Stimulated activated CD8-positive, alpha-beta memory T cell treated with anti-CD3 and anti-CD28 coated beads, Interleukin-15, amount 100 ng/mL, for 24 hours (primary cell): ENCODE data around the gene FGD2.

Experiments
- DNase-seq: peaks from one replicate; pipeline ENCODE4 v3.0.0-alpha.2; 2020; ENCODE audit warnings: low read depth

Gene FGD2

GRCh38 chr6:37018198-37019064 lies 13.0 kb downstream of the FGD2 start:
- DNase-seq, result peak; percentile 47

GRCh38 chr6:37019065-37019450 lies 13.6 kb downstream of the FGD2 start:
- DNase-seq, result no peak

GRCh38 chr6:37020381-37020780 lies 14.9 kb downstream of the FGD2 start:
- DNase-seq, result no peak

- DNase-seq, result no peak
Observed at GRCh38 chr6:37020812-37021211, 15.4 kb downstream of the FGD2 start.

GRCh38 chr6:37021356-37022129 lies 16.1 kb downstream of the FGD2 start:
- no peak for DNase-seq

GRCh38 chr6:37022135-37022863 lies 16.8 kb downstream of the FGD2 start:
- no peak for DNase-seq

DNA sequence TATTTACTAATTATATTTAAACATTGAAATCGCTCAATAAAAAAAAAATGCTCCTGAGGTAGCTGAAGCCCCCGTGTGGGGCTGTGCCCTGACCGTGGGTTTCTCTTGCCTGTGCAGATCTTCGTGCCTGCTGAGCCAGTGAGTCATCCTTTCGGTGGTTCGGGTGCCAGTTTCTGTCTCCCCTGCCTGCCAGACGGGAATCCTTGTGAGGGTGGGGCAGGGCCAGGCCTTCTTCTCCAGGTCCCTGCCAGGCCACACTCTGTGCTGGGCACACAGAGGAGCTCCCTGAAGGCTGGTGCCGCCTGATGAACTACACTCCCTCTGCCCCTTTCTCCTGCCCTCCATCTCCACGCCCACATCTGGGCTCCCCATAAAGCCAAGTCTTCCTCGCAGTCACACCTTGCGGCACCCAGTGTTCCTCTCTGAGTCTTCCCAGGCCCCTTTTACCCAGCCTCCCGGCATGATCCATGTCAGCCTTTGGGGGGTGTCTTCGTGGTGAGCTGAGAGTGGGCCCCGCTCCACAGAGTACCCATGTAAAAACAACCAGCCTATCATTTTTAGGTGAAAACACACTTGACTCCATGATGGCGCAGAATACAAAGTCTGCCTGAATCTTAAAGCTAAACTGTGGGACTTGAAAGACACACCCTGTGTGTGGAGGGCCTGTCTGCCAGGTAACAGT lies 19.3 kb downstream of the FGD2 start:
- no peak for DNase-seq

- DNase-seq, result no peak
Observed at GRCh38 chr6:37025621-37026466, 20.4 kb downstream of the FGD2 start.

DNA sequence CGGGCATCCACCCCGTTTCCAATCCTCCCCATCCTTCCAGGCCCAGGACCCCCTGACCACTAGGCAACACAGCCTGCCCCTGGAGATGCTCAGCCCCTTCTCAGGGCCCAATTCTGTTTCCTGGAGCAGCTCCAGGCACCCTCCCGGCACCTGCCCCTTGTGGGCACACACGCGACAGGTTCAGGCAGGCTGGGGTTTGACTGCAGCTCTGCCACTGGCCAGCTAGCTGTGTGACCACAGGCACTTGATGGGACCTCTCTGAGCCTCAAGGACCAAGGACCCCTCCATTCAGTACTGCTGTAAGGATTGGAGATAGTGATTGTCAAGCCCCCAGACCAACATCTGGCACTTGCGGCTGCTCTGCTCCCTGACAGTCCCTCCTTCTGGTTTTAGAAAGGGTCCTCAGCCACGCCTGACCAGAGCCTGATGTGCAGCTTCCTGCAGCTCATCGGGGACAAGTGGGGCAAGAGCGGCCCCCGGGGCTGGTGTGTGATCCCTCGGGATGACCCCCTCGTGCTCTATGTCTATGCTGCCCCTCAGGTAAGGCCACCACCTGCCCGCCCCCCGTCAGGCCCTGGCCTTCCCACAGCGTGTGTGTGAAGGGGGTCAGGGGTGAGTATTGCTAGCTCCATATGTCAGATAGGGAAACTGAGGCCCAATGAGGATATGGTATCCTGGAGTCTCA lies 21.7 kb downstream of the FGD2 start:
- no peak for DNase-seq

GRCh38 chr6:37027811-37028469 lies 22.5 kb downstream of the FGD2 start:
- no peak for DNase-seq

DNA sequence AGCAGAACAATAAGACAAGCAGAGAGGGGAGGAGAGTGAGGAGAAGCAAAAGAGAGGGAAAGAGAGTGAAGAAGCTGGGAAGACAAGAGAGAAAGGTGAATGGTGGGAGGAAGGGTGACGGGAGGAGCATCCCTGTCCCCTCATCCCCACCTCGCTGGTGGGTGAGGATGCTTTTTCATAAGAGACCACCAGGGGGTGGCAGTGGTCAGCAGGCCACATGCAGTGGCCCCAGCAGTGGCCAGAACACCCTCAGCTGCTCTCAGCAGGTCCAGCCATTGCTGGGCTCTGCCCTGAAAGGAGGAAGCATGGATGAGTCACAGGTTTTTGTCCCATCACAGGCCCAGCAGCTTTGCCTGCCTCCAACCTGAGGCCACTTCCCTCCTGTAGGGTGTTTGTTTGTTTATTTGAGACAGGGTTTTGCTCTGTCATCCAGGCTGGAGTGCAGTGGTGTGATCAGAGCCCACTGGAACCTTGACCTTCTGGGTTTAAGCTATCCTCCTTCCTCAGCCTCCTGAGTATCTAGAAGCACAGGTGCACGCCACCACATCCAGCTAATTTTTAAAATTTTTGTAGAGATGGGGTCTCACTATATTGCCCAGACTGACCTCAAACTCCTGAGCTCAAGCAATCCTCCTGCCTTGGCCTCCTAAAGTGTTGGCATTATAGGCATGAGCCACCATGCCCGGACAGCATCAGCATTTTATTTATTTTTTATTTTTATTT lies 24.0 kb downstream of the FGD2 start:
- no peak for DNase-seq

DNA sequence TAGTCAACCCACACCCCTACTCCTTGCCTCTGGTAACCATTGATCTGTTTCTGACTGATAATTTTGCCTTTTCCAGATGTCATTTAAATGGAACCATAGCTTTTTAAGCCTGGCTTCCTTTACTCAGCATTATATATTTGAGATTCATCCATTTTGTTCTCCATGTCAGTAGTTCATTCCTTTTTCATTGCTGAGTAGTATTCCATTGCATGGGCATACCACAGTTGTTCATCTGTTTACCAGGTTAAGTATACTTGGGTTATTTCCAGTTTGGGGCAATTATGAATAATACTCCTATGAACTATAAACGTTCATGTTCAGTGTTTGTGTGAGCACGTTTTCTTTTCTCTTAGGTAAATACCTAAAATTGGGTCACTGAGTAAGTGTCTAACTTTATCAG lies 25.1 kb downstream of the FGD2 start:
- no peak for DNase-seq

GRCh38 chr6:37032239-37032638 lies 26.8 kb downstream of the FGD2 start:
- no peak for DNase-seq

GRCh38 chr6:37033255-37033654 lies 27.8 kb downstream of the FGD2 start:
- DNase-seq, result no peak

GRCh38 chr6:37033819-37034795 lies 28.7 kb downstream of the FGD2 start:
- no peak for DNase-seq

- no peak for DNase-seq
Observed at GRCh38 chr6:37036146-37036545, 30.7 kb downstream of the FGD2 start.

DNA sequence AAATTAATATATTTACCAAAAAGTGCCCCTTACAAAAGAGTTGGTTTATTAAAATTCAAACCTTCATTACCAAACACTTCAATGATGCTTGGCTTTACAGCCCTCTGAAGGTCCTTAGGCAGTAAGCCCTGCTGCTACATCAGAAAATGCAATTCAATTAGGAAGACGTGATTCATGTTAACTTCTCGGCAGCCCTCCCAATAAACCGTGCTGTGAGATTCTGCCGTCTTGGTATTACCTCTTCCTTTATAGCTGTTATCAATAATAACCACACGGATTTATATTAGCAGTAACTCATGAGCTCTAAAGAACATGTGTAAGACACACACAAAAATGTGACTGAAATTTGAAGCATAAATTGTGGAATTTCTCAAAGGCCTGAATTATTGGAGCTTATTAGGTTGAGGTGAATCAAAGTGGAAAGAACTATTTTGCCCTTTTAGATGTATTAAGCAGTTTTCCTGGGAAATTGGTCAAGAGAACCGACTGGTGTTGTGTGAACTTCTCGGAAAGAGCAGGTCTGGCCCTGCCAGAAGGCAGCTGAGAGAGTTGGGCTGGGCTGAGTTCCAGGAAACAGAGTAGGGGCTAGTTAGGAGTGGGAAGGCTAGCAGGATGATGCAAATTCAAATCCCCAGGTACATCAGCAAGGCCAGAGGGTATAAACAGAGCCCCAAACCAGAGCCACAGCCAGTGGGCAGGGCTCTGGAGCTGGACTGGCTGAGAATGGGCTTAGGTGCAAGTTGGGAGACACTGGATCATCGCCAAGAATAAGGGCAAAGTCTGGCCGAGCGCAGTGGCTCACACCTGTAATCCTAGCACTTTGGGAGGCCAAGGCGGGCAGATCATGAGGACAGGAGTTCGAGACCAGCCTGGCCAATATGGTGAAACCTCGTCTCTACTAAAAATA lies 33.1 kb downstream of the FGD2 start:
- no peak for DNase-seq
